Esophagus squamous epithelium (tissue), 5 donors: ENCODE results near the gene TMEM192. TPM values are rescaled to one million over a fixed set of nuclear protein-coding genes. Genes with fewer than 3 reads are reported as not detected.

Source experiments
- DNase-seq: peaks from one replicate; lab custom pipeline; 2025; lab: John Stamatoyannopoulos, UW
- H3K27ac ChIP-seq, 4 donors: fragments of 200-600 bp; sonication (generic); one replicate each; pipeline ENCODE4 v1.5.1; 2016 to 2019; ENCODE audit warnings: mild to moderate bottlenecking in 1 of 4
- H3K27me3 ChIP-seq, 4 donors: fragments of 200-600 bp; sonication (generic); 1 replicate in 3 of 4; 2 replicates in 1 of 4; pipeline versions ENCODE4 v1.5.1 to v1.6.0; 2017 to 2021; ENCODE audit warnings: antibody characterized with exemption in 1 of 4
- H3K36me3 ChIP-seq, 3 donors: fragments of 200-600 bp; sonication (generic); one replicate each; pipeline ENCODE4 v1.5.1; 2016 to 2019
- H3K4me1 ChIP-seq, 3 donors: fragments of 200-600 bp; sonication (generic); one replicate each; pipeline ENCODE4 v1.5.1; 2017 to 2019
- H3K4me3 ChIP-seq, 4 donors: fragments of 200-600 bp; sonication (generic); 1 replicate in 3 of 4; 2 replicates in 1 of 4; pipeline ENCODE4 v1.5.1; 2016 to 2019; ENCODE audit warnings: mild to moderate bottlenecking in 2 of 4, moderate library complexity in 1 of 4
- H3K9me3 ChIP-seq, 3 donors: fragments of 200-600 bp; sonication (generic); one replicate each; pipeline ENCODE4 v1.5.1; 2016 to 2019
- POLR2A ChIP-seq, 4 donors: fragments of 450-650 bp; IDR thresholded peaks; one replicate each; pipeline ENCODE4 v1.6.1; 2017; ENCODE audit warnings: antibody characterized with exemption in 4 of 4, mild to moderate bottlenecking in 4 of 4, moderate library complexity in 3 of 4
- WGBS, 2 donors: methylation state at CpG; one replicate each; pipeline ENCODE4 v1.1.5; 2018; 5-methylcytosine and 5-hydroxymethylcytosine counted together
- intact Hi-C: fragments of 100-400 bp; cut with DNase I; formaldehyde crosslinking; loops from one replicate; pipeline ENCODE4 v1.15.0; 2022
- total RNA-seq, 4 donors: library from RNA; depleted of rRNA; stranded (reverse); fragments of >200 nt; gene quantifications; one replicate each; pipeline ENCODE4 v1.1.0, GENCODE V29; 2016
- TF ChIP-seq, protein P1 (sequence below), 6 experiments: fragments of 450-650 bp in 4 of 6; fragments of 200-600 bp in 2 of 6; sonication (generic) in 2 of 6; IDR thresholded peaks; one replicate each; pipeline ENCODE4 v1.5.1; 2016 to 2019; ENCODE audit warnings: antibody characterized with exemption in 6 of 6, mild to moderate bottlenecking in 4 of 6, moderate library complexity in 4 of 6
- donor health status: DM: yes; HTN: yes; CAD: no.

Gene TMEM192
- 10 to 100 TPM in 1 of 4 donors, 1 to 10 TPM in 3; 2.1 to 11.3 (median 7.2) TPM for total RNA-seq

DNA sequence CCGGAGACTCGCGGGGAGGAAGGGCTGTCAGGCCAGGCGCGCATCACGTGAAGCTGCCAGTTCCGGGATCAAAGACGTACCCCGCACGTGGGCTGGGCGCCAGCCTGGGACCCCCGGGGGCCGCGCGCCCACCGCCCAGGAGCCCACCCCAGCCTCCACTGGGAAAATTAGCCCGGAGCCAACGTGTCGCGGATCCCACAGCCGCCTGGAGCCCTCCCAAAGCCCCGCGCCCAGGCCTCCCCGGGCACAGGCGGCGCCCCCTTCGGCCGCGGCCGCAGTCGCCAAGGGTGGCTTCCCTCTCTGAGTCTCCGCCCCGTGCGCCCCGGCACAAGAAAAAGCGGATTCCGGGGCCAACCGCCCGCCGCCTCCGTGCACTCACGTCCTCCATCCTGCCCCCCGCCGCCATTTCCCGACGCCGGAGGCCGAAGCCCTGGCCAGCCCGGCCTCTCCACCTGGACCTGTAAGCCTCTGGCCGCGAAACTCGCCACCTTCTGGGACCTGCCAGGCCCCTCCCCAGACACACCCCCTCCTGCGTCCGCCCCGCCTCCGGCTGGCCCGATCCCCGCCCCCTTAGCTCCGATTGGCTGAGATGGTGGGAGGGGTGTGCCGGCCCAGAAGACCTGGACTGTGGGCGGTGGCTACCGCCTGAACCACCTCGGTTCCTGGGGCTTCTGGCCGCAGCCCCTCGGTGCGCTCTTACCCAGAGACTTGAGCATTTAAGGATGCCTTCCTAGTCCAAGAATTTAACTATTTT lies at the start of gene TMEM192:
TMEM192 (minus strand) TSS at position 493 of the 754 bp plus-strand sequence; CDS start at position 406, 87 bp downstream.
- peaks cover 0 to 19% (median 5%) of the 10 kb centered on the region in 3 donors for H3K4me1 ChIP-seq
- no peaks in the 10 kb centered on the region for H3K9me3 ChIP-seq
- TF ChIP-seq, protein P1, sequence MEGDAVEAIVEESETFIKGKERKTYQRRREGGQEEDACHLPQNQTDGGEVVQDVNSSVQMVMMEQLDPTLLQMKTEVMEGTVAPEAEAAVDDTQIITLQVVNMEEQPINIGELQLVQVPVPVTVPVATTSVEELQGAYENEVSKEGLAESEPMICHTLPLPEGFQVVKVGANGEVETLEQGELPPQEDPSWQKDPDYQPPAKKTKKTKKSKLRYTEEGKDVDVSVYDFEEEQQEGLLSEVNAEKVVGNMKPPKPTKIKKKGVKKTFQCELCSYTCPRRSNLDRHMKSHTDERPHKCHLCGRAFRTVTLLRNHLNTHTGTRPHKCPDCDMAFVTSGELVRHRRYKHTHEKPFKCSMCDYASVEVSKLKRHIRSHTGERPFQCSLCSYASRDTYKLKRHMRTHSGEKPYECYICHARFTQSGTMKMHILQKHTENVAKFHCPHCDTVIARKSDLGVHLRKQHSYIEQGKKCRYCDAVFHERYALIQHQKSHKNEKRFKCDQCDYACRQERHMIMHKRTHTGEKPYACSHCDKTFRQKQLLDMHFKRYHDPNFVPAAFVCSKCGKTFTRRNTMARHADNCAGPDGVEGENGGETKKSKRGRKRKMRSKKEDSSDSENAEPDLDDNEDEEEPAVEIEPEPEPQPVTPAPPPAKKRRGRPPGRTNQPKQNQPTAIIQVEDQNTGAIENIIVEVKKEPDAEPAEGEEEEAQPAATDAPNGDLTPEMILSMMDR (IDR thresholded peaks at IDR 0.05): peak in 5 of 6 experiments; percentile 5 to 46 (median 17)
- peak in 2 of 4 donors; percentile 63 to 65 for TF ChIP-seq POLR2A (IDR thresholded peaks at IDR 0.05)
- DNase-seq: peak; percentile 69
- no peaks in the 10 kb centered on the region for H3K36me3 ChIP-seq
- peak within 1 kb of the TSS; percentile 87 to 94 (median 89) for H3K27ac ChIP-seq
- H3K4me3 ChIP-seq: peak within 1 kb of the TSS; percentile 61 to 99 (median 84)
- WGBS, 2 donors: 0% methylated on average over 3 to 8 of the region's 66 CpGs
- intact Hi-C loops: no loop called here
- H3K27me3 ChIP-seq: peaks cover 0 to 5% (median 0%) of the 10 kb centered on the region in 4 donors

DNA sequence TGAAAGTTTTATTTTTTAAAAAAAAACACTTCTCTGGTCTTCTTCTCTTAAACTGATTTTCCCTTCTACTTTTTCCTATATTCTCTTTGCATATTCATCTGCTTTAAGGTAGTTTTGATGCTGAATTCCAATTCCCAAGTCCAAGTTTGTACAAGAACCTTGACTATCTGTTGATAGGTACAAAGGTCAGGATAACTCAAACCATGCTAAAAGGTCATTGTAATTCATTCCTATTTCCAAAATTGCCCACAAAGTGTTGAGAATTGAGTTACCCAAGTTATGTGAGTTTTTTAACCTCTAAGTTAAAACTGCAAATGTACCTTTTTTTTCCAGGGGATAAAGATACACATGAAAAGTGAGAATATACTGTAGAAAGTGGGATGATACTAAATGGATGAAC lies 46.1 kb upstream of the TMEM192 start:
- Histone ChIP-seq H3K27ac (no peak overlapping the region), H3K4me3 (no peak overlapping the region), H3K36me3 (no peaks in the 10 kb centered on the region), H3K4me1 (no peaks in the 10 kb centered on the region), H3K9me3 (no peaks in the 10 kb centered on the region), H3K27me3 (no peaks in the 10 kb centered on the region)
- no peak for DNase-seq
- intact Hi-C loops: no loop called here
- no peak for TF ChIP-seq POLR2A (IDR thresholded peaks at IDR 0.05)
- TF ChIP-seq, protein P1 (IDR thresholded peaks at IDR 0.05): no peak

DNA sequence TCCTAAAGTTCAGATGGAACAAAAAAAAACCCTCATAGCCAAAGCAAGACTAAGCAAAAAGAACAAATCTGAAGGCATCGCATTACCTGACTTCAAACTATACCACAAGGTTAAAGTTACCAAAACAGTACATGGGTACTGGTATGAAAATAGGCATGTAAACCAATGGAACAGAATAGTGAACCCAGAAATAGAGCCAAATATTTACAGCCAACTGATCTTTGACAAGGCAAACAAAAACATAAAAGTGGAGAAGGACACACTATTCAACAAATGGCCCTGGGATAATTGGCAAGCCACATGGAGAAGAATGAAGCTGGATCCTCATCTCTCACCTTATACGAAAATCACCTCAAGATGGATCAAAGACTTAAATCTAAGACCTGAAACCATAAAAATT lies 44.2 kb upstream of the TMEM192 start:
- Histone ChIP-seq H3K27me3 (no peaks in the 10 kb centered on the region), H3K27ac (no peak overlapping the region), H3K36me3 (no peaks in the 10 kb centered on the region), H3K4me1 (no peaks in the 10 kb centered on the region), H3K9me3 (no peaks in the 10 kb centered on the region), H3K4me3 (no peak overlapping the region)
- DNase-seq: no peak
- TF ChIP-seq, protein P1 (IDR thresholded peaks at IDR 0.05): no peak
- TF ChIP-seq POLR2A (IDR thresholded peaks at IDR 0.05): no peak
- intact Hi-C loops: no loop called here
- 34 to 80% methylated on average over 2 of the region's 2 CpGs for WGBS, 2 donors

DNA sequence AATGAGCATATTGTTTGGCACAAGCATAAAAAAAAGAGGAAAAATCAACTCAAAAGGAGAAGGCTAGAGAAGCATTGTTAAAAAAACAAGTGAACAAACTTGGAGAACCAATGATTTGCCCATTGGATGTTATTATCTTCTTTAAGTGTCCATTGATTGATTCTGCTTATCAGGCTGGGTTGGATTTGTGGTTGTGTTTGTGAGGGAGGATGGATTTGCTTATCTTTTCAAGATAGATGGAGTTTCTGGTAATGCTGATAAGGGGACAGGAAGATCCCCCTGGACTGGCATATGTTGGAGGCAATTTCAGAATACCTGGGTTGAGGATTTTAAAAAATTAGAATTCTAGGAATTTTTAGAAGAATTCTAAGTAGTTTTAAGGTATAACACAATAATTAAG lies 41.8 kb upstream of the TMEM192 start:
- TF ChIP-seq POLR2A (IDR thresholded peaks at IDR 0.05): no peak
- TF ChIP-seq, protein P1 (IDR thresholded peaks at IDR 0.05): no peak
- no peak for DNase-seq
- intact Hi-C loops: no loop called here

DNA sequence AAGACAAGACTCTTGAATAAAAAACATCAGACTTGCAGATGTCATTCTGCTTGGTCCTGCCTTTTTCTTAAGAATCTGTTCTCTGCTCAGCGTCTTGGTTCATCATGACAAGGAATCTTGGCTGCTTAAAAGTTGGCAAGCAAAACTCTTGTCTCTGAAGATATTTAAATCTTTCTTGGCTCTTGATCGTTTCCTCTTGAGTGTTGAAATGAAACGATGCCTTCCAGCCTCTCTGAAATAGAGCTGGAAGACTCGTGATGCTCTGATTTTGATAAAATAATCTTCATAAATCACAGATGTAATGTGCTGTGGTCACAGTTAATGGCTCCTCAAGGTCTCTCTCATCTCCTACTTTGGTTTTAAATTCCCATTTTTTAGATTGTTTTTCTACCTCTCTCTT lies 39.9 kb upstream of the TMEM192 start:
- Histone ChIP-seq H3K27ac (no peak overlapping the region), H3K4me1 (no peaks in the 10 kb centered on the region), H3K27me3 (no peaks in the 10 kb centered on the region), H3K9me3 (no peaks in the 10 kb centered on the region), H3K36me3 (no peaks in the 10 kb centered on the region), H3K4me3 (no peak overlapping the region)
- intact Hi-C loops: no loop called here
- WGBS, 2 donors: 19 to 30% methylated on average over 4 of the region's 4 CpGs
- TF ChIP-seq, protein P1 (IDR thresholded peaks at IDR 0.05): no peak
- TF ChIP-seq POLR2A (IDR thresholded peaks at IDR 0.05): no peak
- no peak for DNase-seq

More for the DNA sequence above, 41.8 kb upstream of the TMEM192 start:
- Histone ChIP-seq H3K4me1 (no peaks in the 10 kb centered on the region), H3K4me3 (no peak overlapping the region), H3K9me3 (no peaks in the 10 kb centered on the region), H3K36me3 (no peaks in the 10 kb centered on the region), H3K27ac (no peak overlapping the region), H3K27me3 (no peaks in the 10 kb centered on the region)
